T-helper 1 cell treated with Interleukin-12 subunit alpha and Interleukin-12 subunit beta and Interleukin-4 antibody, amounts not matched to agents 30 μg/mL and 1 μg/mL, for 36 hours (primary cell): ENCODE data around the gene SLC35E1.

Experiments used
- H3K27ac Mint-ChIP-seq: one replicate; pipeline ENCODE4 v1.8.0; 2021; ENCODE audit warnings: mild to moderate bottlenecking, mixed read lengths
- H3K27me3 Mint-ChIP-seq: one replicate; pipeline ENCODE4 v1.8.0; 2021; ENCODE audit warnings: low read depth, mixed read lengths
- H3K36me3 Mint-ChIP-seq: one replicate; pipeline ENCODE4 v1.8.0; 2021; ENCODE audit warnings: low read depth, mixed read lengths
- H3K4me1 Mint-ChIP-seq: one replicate; pipeline ENCODE4 v1.8.0; 2021; ENCODE audit warnings: low read depth, mixed read lengths
- H3K4me3 Mint-ChIP-seq: one replicate; pipeline ENCODE4 v1.8.0; 2021; ENCODE audit warnings: mild to moderate bottlenecking, moderate library complexity, mixed read lengths
- H3K9me3 Mint-ChIP-seq: one replicate; pipeline ENCODE4 v1.8.0; 2021; ENCODE audit warnings: mixed read lengths

The SLC35E1 gene

GRCh38 chr19:16572332-16573211 is at the start of gene SLC35E1:
Gene SLC35E1, minus strand, starts transcription at chr19:16572415. Its CDS starts 51 bp downstream, at chr19:16572364.
- Mint-ChIP-seq H3K4me1 (peaks cover 52% of the 10 kb centered on the region), H3K27me3 (no peaks in the 10 kb centered on the region), H3K4me3 (peak within 1 kb of the TSS; percentile 95), H3K27ac (peak within 1 kb of the TSS; percentile 97), H3K36me3 (peaks cover 42% of the 10 kb centered on the region), H3K9me3 (no peaks in the 10 kb centered on the region)

- Mint-ChIP-seq H3K27me3 (no peaks in the 10 kb centered on the region), H3K4me1 (peaks cover 43% of the 10 kb centered on the region), H3K9me3 (no peaks in the 10 kb centered on the region), H3K4me3 (no peak overlapping the region), H3K36me3 (peaks cover 14% of the 10 kb centered on the region), H3K27ac (no peak overlapping the region)
Observed at GRCh38 chr19:16621165-16621800, 49.1 kb upstream of the SLC35E1 start.

DNA sequence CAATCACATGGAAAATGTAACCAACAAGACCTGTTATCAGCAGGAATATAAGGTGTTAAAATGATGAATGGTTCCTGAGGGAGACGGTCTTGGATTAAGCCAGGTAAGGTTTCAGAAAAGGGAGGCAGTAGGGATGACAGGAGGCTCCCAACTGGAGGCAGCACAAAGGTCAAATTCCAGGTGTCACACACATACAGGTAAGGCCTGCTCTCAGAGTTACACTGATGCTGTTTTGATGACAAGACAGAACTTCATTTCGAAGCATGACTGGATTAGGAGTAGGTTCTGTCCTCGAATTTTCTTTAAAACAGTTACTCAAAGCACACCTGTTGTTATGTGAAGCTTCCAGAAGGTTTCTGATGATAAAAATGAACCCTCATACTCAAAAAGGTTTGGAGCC is 48.4 kb upstream of the SLC35E1 start:
- Mint-ChIP-seq H3K9me3 (no peaks in the 10 kb centered on the region), H3K4me1 (peaks cover 42% of the 10 kb centered on the region), H3K36me3 (peaks cover 8% of the 10 kb centered on the region), H3K27me3 (no peaks in the 10 kb centered on the region), H3K4me3 (no peak overlapping the region), H3K27ac (no peak overlapping the region)

- Mint-ChIP-seq H3K27ac (no peak overlapping the region), H3K4me3 (no peak overlapping the region), H3K27me3 (no peaks in the 10 kb centered on the region), H3K9me3 (no peaks in the 10 kb centered on the region), H3K4me1 (peaks cover 41% of the 10 kb centered on the region), H3K36me3 (peaks cover 4% of the 10 kb centered on the region)
Observed at GRCh38 chr19:16620018-16620417, 47.8 kb upstream of the SLC35E1 start.

DNA sequence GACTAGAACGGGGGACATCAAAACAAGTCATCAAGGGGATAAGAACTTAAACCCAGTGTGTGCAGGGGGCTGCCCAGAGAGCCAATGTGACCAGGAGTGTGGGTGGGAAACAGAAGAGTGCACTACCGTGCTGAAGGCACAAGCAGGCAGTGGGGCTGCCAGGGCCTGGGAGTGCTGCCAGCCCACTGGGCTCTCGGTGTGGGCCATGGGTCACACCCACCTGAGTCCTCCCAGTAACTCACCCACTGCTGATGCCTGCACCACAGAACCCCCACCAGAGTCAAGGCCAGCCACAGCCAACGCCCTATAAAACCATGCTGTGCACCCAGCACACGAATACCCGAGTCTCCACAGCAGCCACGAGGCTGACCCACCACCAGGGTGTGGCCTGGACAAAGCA is 47.2 kb upstream of the SLC35E1 start:
- no peak overlapping the region for H3K27ac Mint-ChIP-seq
- H3K4me3 Mint-ChIP-seq, result no peak overlapping the region
- peaks cover 40% of the 10 kb centered on the region for H3K4me1 Mint-ChIP-seq

DNA sequence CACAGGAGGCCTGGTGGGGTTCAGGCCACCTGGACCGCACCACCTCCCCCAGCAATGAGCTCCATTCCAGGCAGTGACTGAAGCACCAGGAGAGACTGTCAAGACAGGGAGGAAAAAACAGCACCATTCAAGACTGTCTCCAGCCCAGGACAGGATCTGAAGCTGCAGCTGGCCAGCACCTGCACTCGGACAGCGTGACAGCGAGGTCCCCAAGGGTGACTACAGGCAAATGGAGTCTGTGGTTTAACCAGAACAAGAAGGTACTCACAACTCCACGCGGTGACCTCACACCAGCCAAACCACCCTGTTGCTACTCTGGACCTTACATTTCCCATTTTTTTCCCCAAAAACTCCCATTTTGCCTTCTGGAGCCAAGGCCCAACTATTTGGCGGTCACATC is 46.0 kb upstream of the SLC35E1 start:
- Mint-ChIP-seq H3K27ac (no peak overlapping the region), H3K9me3 (no peaks in the 10 kb centered on the region), H3K4me1 (peaks cover 36% of the 10 kb centered on the region), H3K36me3 (no peaks in the 10 kb centered on the region), H3K4me3 (no peak overlapping the region), H3K27me3 (no peaks in the 10 kb centered on the region)

More for the DNA sequence above, 47.2 kb upstream of the SLC35E1 start:
- H3K9me3 Mint-ChIP-seq, result no peaks in the 10 kb centered on the region
- H3K27me3 Mint-ChIP-seq, result no peaks in the 10 kb centered on the region
- peaks cover 4% of the 10 kb centered on the region for H3K36me3 Mint-ChIP-seq

DNA sequence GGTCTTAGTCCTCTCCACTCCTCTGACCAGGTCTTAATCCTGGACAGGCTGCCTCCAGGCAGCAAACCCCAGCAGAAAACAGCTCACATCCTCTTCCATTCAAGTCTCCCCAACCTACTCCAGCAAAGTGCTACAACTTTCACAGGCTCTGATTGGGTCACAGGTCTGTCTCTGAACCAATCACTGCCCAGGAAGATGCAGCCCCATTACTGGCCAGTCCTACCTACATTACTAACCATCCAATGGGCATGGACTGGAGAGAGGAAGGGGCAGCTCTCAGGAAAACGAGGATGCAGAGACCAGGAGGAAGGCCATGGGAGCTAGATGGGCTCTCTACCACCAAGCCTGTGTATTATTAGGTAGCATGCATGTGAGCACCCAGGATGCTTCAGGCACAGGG is 43.6 kb upstream of the SLC35E1 start:
- H3K9me3 Mint-ChIP-seq, result no peaks in the 10 kb centered on the region
- H3K4me1 Mint-ChIP-seq, result peaks cover 45% of the 10 kb centered on the region
- no peak overlapping the region for H3K4me3 Mint-ChIP-seq
- peak overlapping the region; percentile 38 for H3K27ac Mint-ChIP-seq
- H3K27me3 Mint-ChIP-seq, result no peaks in the 10 kb centered on the region
- no peaks in the 10 kb centered on the region for H3K36me3 Mint-ChIP-seq

GRCh38 chr19:16614941-16615340 is 42.7 kb upstream of the SLC35E1 start:
- Mint-ChIP-seq H3K9me3 (no peaks in the 10 kb centered on the region), H3K4me3 (peak overlapping the region; percentile 38), H3K27me3 (no peaks in the 10 kb centered on the region), H3K36me3 (no peaks in the 10 kb centered on the region), H3K27ac (peak overlapping the region; percentile 62), H3K4me1 (peaks cover 46% of the 10 kb centered on the region)

DNA sequence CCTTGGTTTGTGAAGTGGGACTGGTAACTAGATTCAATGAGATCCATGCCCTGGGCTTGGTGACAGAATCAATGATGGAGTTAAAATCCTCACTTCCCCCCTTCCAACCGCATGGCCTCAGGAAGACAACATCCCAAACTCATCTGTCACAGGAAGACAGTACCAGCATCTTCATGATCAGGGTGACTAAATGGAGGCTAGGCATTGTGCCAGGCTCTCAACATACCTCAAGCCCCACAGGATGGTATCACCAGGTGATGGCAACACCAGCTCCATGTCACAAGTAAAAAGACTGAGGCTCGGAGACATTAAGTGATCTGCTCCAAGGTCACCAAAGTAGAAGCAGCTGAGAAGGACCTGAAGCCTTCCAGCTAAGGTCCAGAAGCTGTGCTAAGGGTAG is 41.6 kb upstream of the SLC35E1 start:
- no peaks in the 10 kb centered on the region for H3K36me3 Mint-ChIP-seq
- no peaks in the 10 kb centered on the region for H3K27me3 Mint-ChIP-seq
- no peak overlapping the region for H3K27ac Mint-ChIP-seq
- H3K4me3 Mint-ChIP-seq, result no peak overlapping the region
- peaks cover 44% of the 10 kb centered on the region for H3K4me1 Mint-ChIP-seq
- H3K9me3 Mint-ChIP-seq, result no peaks in the 10 kb centered on the region

- Mint-ChIP-seq H3K9me3 (no peaks in the 10 kb centered on the region), H3K27me3 (no peaks in the 10 kb centered on the region), H3K36me3 (peaks cover 1% of the 10 kb centered on the region), H3K4me3 (no peak overlapping the region), H3K27ac (no peak overlapping the region), H3K4me1 (peaks cover 52% of the 10 kb centered on the region)
Observed at GRCh38 chr19:16612636-16613035, 40.4 kb upstream of the SLC35E1 start.

DNA sequence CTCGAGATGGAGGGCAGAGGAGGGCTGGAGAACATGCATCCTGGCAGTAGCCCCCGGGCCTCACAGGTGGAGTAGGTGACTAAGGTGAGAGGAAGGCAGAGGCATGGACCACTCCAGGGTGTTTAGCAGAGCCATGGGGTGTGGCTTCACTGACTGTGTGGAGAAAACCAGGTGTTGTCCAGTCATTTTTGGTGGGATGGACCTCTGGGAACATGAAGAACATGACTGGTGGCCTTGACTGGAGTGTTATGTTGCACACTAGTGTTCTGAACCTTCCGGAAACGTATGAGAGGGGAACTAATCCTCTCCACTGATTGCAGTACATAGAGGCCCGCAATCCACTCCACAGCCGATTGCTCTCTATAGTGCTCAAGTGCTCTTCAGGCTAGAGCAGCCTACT is 38.9 kb upstream of the SLC35E1 start:
- H3K27me3 Mint-ChIP-seq, result no peaks in the 10 kb centered on the region
- H3K4me1 Mint-ChIP-seq, result peaks cover 41% of the 10 kb centered on the region
- H3K4me3 Mint-ChIP-seq, result no peak overlapping the region
- no peaks in the 10 kb centered on the region for H3K9me3 Mint-ChIP-seq
- H3K27ac Mint-ChIP-seq, result no peak overlapping the region
- peaks cover 1% of the 10 kb centered on the region for H3K36me3 Mint-ChIP-seq

GRCh38 chr19:16609511-16610200 is 37.4 kb upstream of the SLC35E1 start:
- Mint-ChIP-seq H3K9me3 (no peaks in the 10 kb centered on the region), H3K27ac (no peak overlapping the region), H3K4me1 (peaks cover 40% of the 10 kb centered on the region), H3K4me3 (no peak overlapping the region), H3K27me3 (no peaks in the 10 kb centered on the region), H3K36me3 (peaks cover 5% of the 10 kb centered on the region)

- Mint-ChIP-seq H3K9me3 (no peaks in the 10 kb centered on the region), H3K27ac (peak overlapping the region; percentile 74), H3K4me3 (no peak overlapping the region), H3K36me3 (peaks cover 7% of the 10 kb centered on the region), H3K4me1 (peaks cover 44% of the 10 kb centered on the region), H3K27me3 (no peaks in the 10 kb centered on the region)
Observed at GRCh38 chr19:16608290-16608739, 36.1 kb upstream of the SLC35E1 start.

GRCh38 chr19:16607819-16608218 is 35.6 kb upstream of the SLC35E1 start:
- peak overlapping the region; percentile 74 for H3K27ac Mint-ChIP-seq
- no peaks in the 10 kb centered on the region for H3K27me3 Mint-ChIP-seq
- peaks cover 44% of the 10 kb centered on the region for H3K4me1 Mint-ChIP-seq
- peaks cover 7% of the 10 kb centered on the region for H3K36me3 Mint-ChIP-seq
- H3K4me3 Mint-ChIP-seq, result no peak overlapping the region
- no peaks in the 10 kb centered on the region for H3K9me3 Mint-ChIP-seq
